Activated naive CD4-positive, alpha-beta T cell treated with anti-CD3 and anti-CD28 coated beads, Interleukin-2, amount 50 U/mL, for 72 hours (primary cell): Measurements from ENCODE around the gene INO80E. TPM values are rescaled to one million over a fixed set of nuclear protein-coding genes. Genes with fewer than 3 reads are reported as not detected.
A peak's percentile ranks its signal among the peaks of the same experiment; 100 is the strongest.
"Not testable (repeated sequence)": the region's sequence is repeated elsewhere in the genome, so short reads cannot be mapped to it uniquely, and the experiment has no call there.

ENCODE experiments used
- ATAC-seq, 2 donors: fragments of 150-1000 bp; cut with Tn5 transposase; 2 replicates each; pipeline ENCODE4 v1.10.0; 2021; ENCODE audit warnings: mild to moderate bottlenecking in 2 of 2, moderate library complexity in 2 of 2
- DNase-seq, 2 donors: peaks; one replicate each; pipeline ENCODE4 v3.0.0; 2021 to 2022; ENCODE audit warnings: low spot score in 2 of 2
- H3K27ac Mint-ChIP-seq, 2 donors: one replicate each; pipeline ENCODE4 v1.8.0; 2022; ENCODE audit warnings: mild to moderate bottlenecking in 2 of 2, mixed read lengths in 2 of 2
- H3K36me3 Mint-ChIP-seq, 2 donors: one replicate each; pipeline ENCODE4 v1.8.0; 2022; ENCODE audit warnings: mixed read lengths in 2 of 2
- H3K9me3 Mint-ChIP-seq, 2 donors: one replicate each; pipeline ENCODE4 v1.8.0; 2022; ENCODE audit warnings: mixed read lengths in 2 of 2
- total RNA-seq, 2 donors: library from RNA; stranded (reverse); gene quantifications; one replicate each; pipeline ENCODE4 v1.2.3, GENCODE V29; 2022

The INO80E gene
- 10 to 100 TPM; 85.3 to 90.7 TPM for total RNA-seq

GRCh38 chr16:29995911-29996765, at the start of gene INO80E:
Gene INO80E, plus strand, starts transcription at chr16:29996241. Its CDS starts 70 bp downstream, at chr16:29996311.
- Mint-ChIP-seq H3K27ac (peak within 1 kb of the TSS; percentile 98 to 99), H3K36me3 (peaks cover 17 to 27% of the 10 kb centered on the region in 2 donors), H3K9me3 (no peaks in the 10 kb centered on the region)
- DNase-seq (peak; percentile 99), ATAC-seq (peak; percentile 99)

- H3K36me3 Mint-ChIP-seq = peaks cover 0 to 6% of the 10 kb centered on the region in 2 donors
- peaks cover 3 to 8% of the 10 kb centered on the region in 2 donors for H3K9me3 Mint-ChIP-seq
- H3K27ac Mint-ChIP-seq = no peak overlapping the region
- DNase-seq = no peak
- ATAC-seq = no peak
Observed at GRCh38 chr16:29947897-29948296, 48.1 kb upstream of the INO80E start.

GRCh38 chr16:29950806-29951461, 45.1 kb upstream of the INO80E start:
- H3K36me3 Mint-ChIP-seq = peaks cover 0 to 6% of the 10 kb centered on the region in 2 donors
- H3K27ac Mint-ChIP-seq = no peak overlapping the region
- DNase-seq (no peak), ATAC-seq (no peak)
- H3K9me3 Mint-ChIP-seq = peaks cover 3 to 8% of the 10 kb centered on the region in 2 donors

GRCh38 chr16:29951625-29952365, 44.2 kb upstream of the INO80E start:
- ATAC-seq (no peak), DNase-seq (no peak)
- Mint-ChIP-seq H3K36me3 (peaks cover 0 to 6% of the 10 kb centered on the region in 2 donors), H3K9me3 (peaks cover 3 to 8% of the 10 kb centered on the region in 2 donors), H3K27ac (no peak overlapping the region)

- no peak for DNase-seq
- no peaks in the 10 kb centered on the region for H3K9me3 Mint-ChIP-seq
- no peaks in the 10 kb centered on the region for H3K36me3 Mint-ChIP-seq
- no peak overlapping the region for H3K27ac Mint-ChIP-seq
- no peak for ATAC-seq
Observed at GRCh38 chr16:29958756-29959155, 37.3 kb upstream of the INO80E start.

GRCh38 chr16:29959293-29959692, 36.7 kb upstream of the INO80E start:
- ATAC-seq = no peak
- Mint-ChIP-seq H3K9me3 (no peaks in the 10 kb centered on the region), H3K36me3 (no peaks in the 10 kb centered on the region), H3K27ac (no peak overlapping the region)
- no peak for DNase-seq

- H3K27ac Mint-ChIP-seq, H3K36me3 Mint-ChIP-seq, ATAC-seq, H3K9me3 Mint-ChIP-seq, DNase-seq: not testable (repeated sequence)
Observed at GRCh38 chr16:29959821-29960220, 36.2 kb upstream of the INO80E start.

GRCh38 chr16:29961127-29961478, 34.9 kb upstream of the INO80E start:
- peak overlapping the region; percentile 82 to 85 for H3K27ac Mint-ChIP-seq
- no peak for DNase-seq
- ATAC-seq = no peak
- no peaks in the 10 kb centered on the region for H3K36me3 Mint-ChIP-seq
- no peaks in the 10 kb centered on the region for H3K9me3 Mint-ChIP-seq

- peak; percentile 92 to 93 for ATAC-seq
- H3K27ac Mint-ChIP-seq = peak within 1 kb of the TSS; percentile 82 to 85
- no peaks in the 10 kb centered on the region for H3K9me3 Mint-ChIP-seq
- H3K36me3 Mint-ChIP-seq = no peaks in the 10 kb centered on the region
- DNase-seq = peak; percentile 94 to 97
Observed at GRCh38 chr16:29961479-29962343, 34.3 kb upstream of the INO80E start, which contains the start of gene TMEM219. Gene TMEM219, plus strand, starts transcription at chr16:29962079. Its CDS starts 1,065 bp downstream, at chr16:29963144.

GRCh38 chr16:29962344-29962994, 33.6 kb upstream of the INO80E start:
- H3K27ac Mint-ChIP-seq = peak overlapping the region; percentile 37 to 85
- ATAC-seq (no peak), DNase-seq (no peak)
- H3K36me3 Mint-ChIP-seq = no peaks in the 10 kb centered on the region
- H3K9me3 Mint-ChIP-seq = no peaks in the 10 kb centered on the region

GRCh38 chr16:29963021-29963743, 32.9 kb upstream of the INO80E start:
- no peak for DNase-seq
- no peak for ATAC-seq
- peak overlapping the region; percentile 30 to 85 for H3K27ac Mint-ChIP-seq
- H3K9me3 Mint-ChIP-seq = no peaks in the 10 kb centered on the region
- H3K36me3 Mint-ChIP-seq = peaks cover 0 to 3% of the 10 kb centered on the region in 2 donors

GRCh38 chr16:29968205-29968604, 27.8 kb upstream of the INO80E start:
- no peak for DNase-seq
- peak overlapping the region in 1 of 2 donors; percentile 50 for H3K27ac Mint-ChIP-seq

GRCh38 chr16:29971304-29971703, 24.7 kb upstream of the INO80E start:
- ATAC-seq = no peak
- Mint-ChIP-seq H3K27ac (no peak overlapping the region), H3K9me3 (peaks cover 7 to 8% of the 10 kb centered on the region in 2 donors), H3K36me3 (peaks cover 29 to 38% of the 10 kb centered on the region in 2 donors)
- no peak for DNase-seq

More at GRCh38 chr16:29968205-29968604, 27.8 kb upstream of the INO80E start:
- ATAC-seq = no peak
- peaks cover 17 to 21% of the 10 kb centered on the region in 2 donors for H3K36me3 Mint-ChIP-seq
- H3K9me3 Mint-ChIP-seq = peaks cover 5 to 6% of the 10 kb centered on the region in 2 donors

- no peak for DNase-seq
- Mint-ChIP-seq H3K27ac (no peak overlapping the region), H3K36me3 (peaks cover 29 to 38% of the 10 kb centered on the region in 2 donors), H3K9me3 (peaks cover 7 to 8% of the 10 kb centered on the region in 2 donors)
- ATAC-seq = no peak
Observed at GRCh38 chr16:29972500-29972899, 23.5 kb upstream of the INO80E start.

GRCh38 chr16:29972992-29973383, 23.1 kb upstream of the INO80E start:
- peaks cover 29 to 38% of the 10 kb centered on the region in 2 donors for H3K36me3 Mint-ChIP-seq
- H3K27ac Mint-ChIP-seq = peak overlapping the region in 1 of 2 donors; percentile 93

More at GRCh38 chr16:29972992-29973383, 23.1 kb upstream of the INO80E start:
- ATAC-seq (no peak), DNase-seq (no peak)
- peaks cover 7 to 8% of the 10 kb centered on the region in 2 donors for H3K9me3 Mint-ChIP-seq
